K562 (cell line): ENCODE data around the gene TMEM174. TPM values are rescaled to one million over a fixed set of nuclear protein-coding genes. Genes with fewer than 3 reads are reported as not detected.

Source experiments
- ATAC-seq: fragments of 200-7000 bp; cut with Tn5 transposase; 3 replicates; pipeline ENCODE4 v1.9.1; 2020; ENCODE audit warnings: moderate library complexity
- BruUV-seq: library from RNA; stranded (reverse); fragments of 400-500 nt; replicated peaks from 2 replicates; lab custom pipeline; 2021; lab: Mats Ljungman, UMichigan
- CTCF ChIA-PET: fragments of 300-600 bp; formaldehyde crosslinking; extraction: SDS; loops from one replicate; lab custom pipeline; 2021; ENCODE audit warnings: low intra/inter-chr PET ratio; lab: Yijun Ruan, JAX
- POLR2A ChIA-PET: fragments of 300-600, 350-650 bp; sonication (Branson Sonifier 250); formaldehyde crosslinking; extraction: SDS; loops from one replicate; lab custom pipeline; 2021; ENCODE audit warnings: antibody characterized with exemption, inconsistent platforms; lab: Yijun Ruan, JAX
- DNase-seq, 4 experiments: peaks; one replicate each; pipeline versions ENCODE4 v3.0.0 to v3.0.0-alpha.2; 2011 to 2018; ENCODE audit warnings: low spot score in 3 of 4, mixed read lengths in 3 of 4; ENCODE audit errors: extremely low read depth in 1 of 4
- FAIRE-seq: peaks from 2 replicates; lab custom pipeline; 2011; peaks lifted over from hg19 to GRCh38; lab: Jason Lieb, UNC
- H2AFZ ChIP-seq: 2 replicates; pipeline ENCODE4 v1.6.0; 2011; ENCODE audit warnings: low read depth, low read length, control low read depth, inconsistent platforms
- H3K27ac ChIP-seq: fragments of 200-600 bp; 3 replicates; pipeline ENCODE4 v1.8.0; 2011; ENCODE audit warnings: low read depth, mild to moderate bottlenecking, control low read depth, inconsistent platforms, low read length, moderate library complexity, mixed read lengths; ENCODE audit errors: extremely low read depth
- H3K27me3 ChIP-seq, 2 experiments: fragments of 300-600 bp in 1 of 2; 2 replicates in 1 of 2; 3 replicates in 1 of 2; pipeline versions ENCODE4 v1.6.0 to v1.8.0; 2011; ENCODE audit warnings: inconsistent platforms in 2 of 2, low read length in 2 of 2, mild to moderate bottlenecking in 1 of 2, mixed read lengths in 1 of 2, moderate library complexity in 1 of 2; ENCODE audit not compliant: control insufficient read depth in 2 of 2, insufficient read depth in 2 of 2
- H3K36me3 ChIP-seq: fragments of 300-600 bp; 3 replicates; pipeline ENCODE4 v1.8.0; 2011; ENCODE audit warnings: mild to moderate bottlenecking, low read length, inconsistent platforms; ENCODE audit not compliant: control insufficient read depth, insufficient read depth
- H3K4me1 ChIP-seq, 2 experiments: fragments of 200-600 bp in 1 of 2; replicated peaks in 1 of 2; 2 replicates in 1 of 2; 3 replicates in 1 of 2; pipeline versions ENCODE4 v1.5.1 to v1.8.0; 2011; ENCODE audit warnings: inconsistent platforms in 2 of 2, low read length in 2 of 2, mild to moderate bottlenecking in 1 of 2, mixed read lengths in 1 of 2, moderate library complexity in 1 of 2; ENCODE audit not compliant: control insufficient read depth in 2 of 2, insufficient read depth in 2 of 2
- H3K4me2 ChIP-seq: 2 replicates; pipeline ENCODE4 v1.6.1; 2011; ENCODE audit warnings: low read length, control low read depth, inconsistent platforms, mixed read lengths; ENCODE audit not compliant: insufficient read depth
- H3K4me3 ChIP-seq: fragments of 200-600 bp; sonication (generic), shearing (Covaris generic); 2 replicates; pipeline ENCODE4 v1.5.1; 2016; ENCODE audit warnings: control low read depth, inconsistent platforms
- H3K79me2 ChIP-seq: fragments of 200-600 bp; 3 replicates; pipeline ENCODE4 v1.8.0; 2011; ENCODE audit warnings: low read length, inconsistent platforms; ENCODE audit not compliant: control insufficient read depth, insufficient read depth
- H3K9ac ChIP-seq, 2 experiments: 2 replicates each; pipeline versions ENCODE4 v1.6.0 to v1.6.1; 2011; ENCODE audit warnings: low read depth in 2 of 2, low read length in 2 of 2, control low read depth in 1 of 2, inconsistent platforms in 1 of 2, mild to moderate bottlenecking in 1 of 2, mixed read lengths in 1 of 2; ENCODE audit not compliant: insufficient read depth in 1 of 2
- H3K9me1 ChIP-seq: one replicate; pipeline ENCODE4 v1.6.0; 2011; ENCODE audit warnings: inconsistent platforms, mild to moderate bottlenecking, low read length, moderate library complexity; ENCODE audit not compliant: control insufficient read depth, insufficient read depth
- H3K9me3 ChIP-seq: replicated peaks from 2 replicates; pipeline ENCODE4 v1.5.1; 2011; ENCODE audit warnings: low read depth, low read length, inconsistent platforms; ENCODE audit not compliant: control insufficient read depth, insufficient read depth
- H4K20me1 ChIP-seq: replicated peaks from 2 replicates; pipeline ENCODE4 v1.6.1; 2011; ENCODE audit warnings: low read length, inconsistent platforms, mixed read lengths; ENCODE audit not compliant: control insufficient read depth, insufficient read depth
- CHD2 ChIP-seq: IDR thresholded peaks from 2 replicates; pipeline ENCODE4 v1.6.1; 2011; ENCODE audit warnings: low read depth, low read length
- DIDO1 ChIP-seq: fragments of 450-650 bp; IDR thresholded peaks from 2 replicates; pipeline ENCODE4 v1.6.1; 2016; ENCODE audit warnings: low read depth, missing biosample characterization, missing genetic modification characterization
- HNRNPUL1 ChIP-seq: fragments of 200-400 bp; formaldehyde crosslinking; IDR thresholded peaks from 2 replicates; pipeline ENCODE4 v1.6.1; 2017; ENCODE audit warnings: low read length
- RCOR1 ChIP-seq, 2 experiments: IDR thresholded peaks; 2 replicates each; pipeline ENCODE4 v1.6.1; 2012; ENCODE audit warnings: low read depth in 2 of 2, low read length in 2 of 2, borderline replicate concordance in 1 of 2, improper control_type of control experiment in 1 of 2
- RFX5 ChIP-seq: IDR thresholded peaks from 2 replicates; pipeline ENCODE4 v1.6.1; 2011; ENCODE audit warnings: low read depth, mild to moderate bottlenecking, improper control_type of control experiment, low read length
- ZNF224 ChIP-seq: sonication (generic); formaldehyde crosslinking; IDR thresholded peaks from 2 replicates; pipeline ENCODE4 v1.8.0; 2022; ENCODE audit warnings: mild to moderate bottlenecking, missing genetic modification reagents
- WGBS: fragments of 100-300 bp; shearing (Covaris generic); methylation state at CpG from one replicate; pipeline ENCODE4 v1.1.6; 2016; ENCODE audit warnings: low coverage, mixed read lengths; ENCODE audit not compliant: insufficient coverage; ENCODE audit errors: missing lambda C conversion rate; 5-methylcytosine and 5-hydroxymethylcytosine counted together
- in situ Hi-C: fragments of 300-500 bp; cut with MboI; formaldehyde crosslinking; loops from 4 replicates; pipeline ENCODE4 v1.15.0; 2018; ENCODE audit warnings: inconsistent platforms, mixed read lengths
- intact Hi-C: fragments of 100-400 bp; cut with micrococcal nuclease; formaldehyde crosslinking; loops from 2 replicates; pipeline ENCODE4 v1.14.2; 2022
- polyA plus RNA-seq, 8 experiments: library from polyadenylated mRNA; depleted of rRNA in 4 of 8; stranded (reverse) in 5 of 8; unstranded in 3 of 8; fragments of >200 nt; fragmentation: Nextera tagmentation in 2 of 8; fragmentation: Illumina TruSeq in 1 of 8; extraction: Ambion mirVana in 2 of 8; extraction: Trizol in 1 of 8; gene quantifications; 2 replicates each; pipeline versions ENCODE4 v1.2.1 to v1.2.3, GENCODE V29; 2011 to 2014; ENCODE audit warnings: inconsistent platforms in 1 of 8, missing spikeins in 1 of 8
- total RNA-seq, 7 experiments: library from RNA; depleted of rRNA in 6 of 7; stranded (reverse); fragments of >200 nt in 6 of 7; fragmentation: Illumina TruSeq in 2 of 7; extraction: Trizol in 2 of 7; gene quantifications; 2 replicates each; pipeline versions ENCODE4 v1.2.1 to v1.2.3, GENCODE V29; 2011 to 2021; ENCODE audit warnings: low replicate concordance in 1 of 7
- TF ChIP-seq, protein P1 (sequence below): fragments of 450-650 bp; IDR thresholded peaks from 2 replicates; pipeline ENCODE4 v1.6.1; 2018; ENCODE audit not compliant: partially characterized antibody

TMEM174 gene
- total and polyA plus RNA-seq, 9 of the 15 experiments (the other 6 are each of a cell fraction or from before 2014, with no cell fraction given): not detected

DNA sequence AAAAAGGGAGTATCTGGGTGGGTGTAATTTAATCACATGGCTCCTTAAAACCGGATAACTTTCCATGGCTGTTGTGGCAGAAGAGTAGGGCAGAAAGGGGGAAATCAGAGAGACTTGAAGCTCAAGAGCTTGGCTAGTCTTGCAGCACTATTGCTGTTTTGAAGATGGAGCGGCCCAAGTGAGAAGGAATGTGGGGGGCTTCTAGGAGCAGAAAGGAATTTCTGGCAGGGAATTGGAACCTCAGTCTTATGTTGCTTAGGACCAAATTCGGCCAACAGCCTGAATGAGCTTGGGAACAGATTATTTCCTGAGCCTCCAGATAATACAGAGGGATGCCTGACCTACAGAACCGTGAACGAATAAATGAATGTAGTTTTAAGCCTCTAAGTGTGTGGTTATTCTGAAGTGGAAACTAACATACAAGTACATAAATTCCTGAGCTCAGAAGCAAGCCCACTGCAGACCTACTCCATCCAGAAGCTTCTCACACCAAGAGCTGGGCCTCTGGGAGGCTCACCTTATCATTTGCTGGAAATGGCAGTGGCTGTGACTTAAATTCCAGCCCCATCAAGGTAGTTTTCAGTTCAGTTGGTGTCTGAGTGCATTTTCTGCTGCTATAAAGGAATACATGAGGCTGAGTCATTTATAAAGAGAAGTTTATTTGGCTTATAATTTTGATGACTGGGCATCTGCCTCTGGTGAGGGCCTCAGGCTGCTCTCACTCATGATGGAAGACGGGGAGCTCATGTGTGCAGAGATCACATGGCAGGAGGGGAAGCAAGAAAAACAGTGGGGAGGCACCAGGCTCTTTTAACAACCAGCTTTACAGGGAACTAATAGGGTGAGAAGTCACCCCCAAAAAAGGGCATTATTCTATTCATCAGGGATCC lies 15.3 kb upstream of the TMEM174 start:
- ChIA-PET POLR2A (no interaction called here), CTCF (no interaction called here)
- peaks cover 33 to 39% of the 10 kb centered on the region in 2 experiments for H3K27me3 ChIP-seq
- H4K20me1 ChIP-seq: no peaks in the 10 kb centered on the region
- intact Hi-C loops (no loop called here), in situ Hi-C loops (no loop called here)
- H3K4me3 ChIP-seq: no peak overlapping the region
- no peaks in the 10 kb centered on the region for H3K4me1 ChIP-seq
- no peaks in the 10 kb centered on the region for H3K36me3 ChIP-seq
- FAIRE-seq (no peak), ATAC-seq (no peak), DNase-seq (no peak)
- WGBS: under 1% methylated on average over 6 of the region's 6 CpGs
- no peak overlapping the region for H3K9ac ChIP-seq
- BruUV-seq: no TSS peak
- H3K4me2 ChIP-seq: no peak overlapping the region
- H3K27ac ChIP-seq: no peak overlapping the region
- H3K79me2 ChIP-seq: no peaks in the 10 kb centered on the region
- TF ChIP-seq ZNF224 (CRISPR knock-in tag) (no peak), HNRNPUL1 (no peak), RFX5 (no peak), DIDO1 (tag) (no peak), CHD2 (no peak), RCOR1 (IDR thresholded peaks at IDR 0.05; ENCODE audit: borderline replicate concordance in 1 of 2, low read depth in 2 of 2, low read length in 2 of 2) (no peak)
- TF ChIP-seq, protein P1, sequence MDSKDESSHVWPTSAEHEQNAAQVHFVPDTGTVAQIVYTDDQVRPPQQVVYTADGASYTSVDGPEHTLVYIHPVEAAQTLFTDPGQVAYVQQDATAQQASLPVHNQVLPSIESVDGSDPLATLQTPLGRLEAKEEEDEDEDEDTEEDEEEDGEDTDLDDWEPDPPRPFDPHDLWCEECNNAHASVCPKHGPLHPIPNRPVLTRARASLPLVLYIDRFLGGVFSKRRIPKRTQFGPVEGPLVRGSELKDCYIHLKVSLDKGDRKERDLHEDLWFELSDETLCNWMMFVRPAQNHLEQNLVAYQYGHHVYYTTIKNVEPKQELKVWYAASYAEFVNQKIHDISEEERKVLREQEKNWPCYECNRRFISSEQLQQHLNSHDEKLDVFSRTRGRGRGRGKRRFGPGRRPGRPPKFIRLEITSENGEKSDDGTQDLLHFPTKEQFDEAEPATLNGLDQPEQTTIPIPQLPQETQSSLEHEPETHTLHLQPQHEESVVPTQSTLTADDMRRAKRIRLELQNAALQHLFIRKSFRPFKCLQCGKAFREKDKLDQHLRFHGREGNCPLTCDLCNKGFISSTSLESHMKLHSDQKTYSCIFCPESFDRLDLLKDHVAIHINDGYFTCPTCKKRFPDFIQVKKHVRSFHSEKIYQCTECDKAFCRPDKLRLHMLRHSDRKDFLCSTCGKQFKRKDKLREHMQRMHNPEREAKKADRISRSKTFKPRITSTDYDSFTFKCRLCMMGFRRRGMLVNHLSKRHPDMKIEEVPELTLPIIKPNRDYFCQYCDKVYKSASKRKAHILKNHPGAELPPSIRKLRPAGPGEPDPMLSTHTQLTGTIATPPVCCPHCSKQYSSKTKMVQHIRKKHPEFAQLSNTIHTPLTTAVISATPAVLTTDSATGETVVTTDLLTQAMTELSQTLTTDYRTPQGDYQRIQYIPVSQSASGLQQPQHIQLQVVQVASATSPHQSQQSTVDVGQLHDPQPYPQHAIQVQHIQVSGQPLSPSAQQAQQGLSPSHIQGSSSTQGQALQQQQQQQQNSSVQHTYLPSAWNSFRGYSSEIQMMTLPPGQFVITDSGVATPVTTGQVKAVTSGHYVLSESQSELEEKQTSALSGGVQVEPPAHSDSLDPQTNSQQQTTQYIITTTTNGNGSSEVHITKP: no peak
- H2AFZ ChIP-seq: no peak overlapping the region
- no peaks in the 10 kb centered on the region for H3K9me3 ChIP-seq
- peaks cover under 1% of the 10 kb centered on the region for H3K9me1 ChIP-seq
